ENCODE results near the gene NEU2.

Gene NEU2

GRCh38 chr2:233081232-233081730 lies 48.8 kb downstream of the NEU2 start:
- DNase-seq = no peak

DNA sequence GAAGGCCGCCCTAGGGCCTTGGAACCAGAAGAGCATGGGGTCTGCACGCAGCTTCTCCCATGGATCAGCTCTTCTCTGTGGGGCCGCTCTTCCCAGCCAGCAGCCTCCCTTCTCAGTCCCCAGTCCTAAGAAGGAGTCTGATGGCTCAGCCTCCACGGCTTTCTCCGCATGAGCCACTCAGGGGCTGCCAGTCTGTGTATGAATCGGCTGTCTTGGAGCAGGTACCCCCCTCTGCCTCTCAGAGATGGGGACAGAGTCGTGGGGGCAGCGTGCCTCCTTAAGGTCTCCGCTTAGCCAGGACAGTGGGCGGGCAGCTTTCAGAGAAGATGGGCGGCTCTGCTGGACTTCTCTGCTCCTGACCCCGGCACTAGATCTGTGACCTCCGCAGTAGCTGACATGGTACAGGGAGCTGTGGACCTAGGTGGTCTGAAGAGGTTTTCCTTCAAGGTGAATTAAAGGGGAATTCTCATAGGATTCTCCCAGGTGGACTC lies 49.3 kb downstream of the NEU2 start:
- DNase-seq = no peak

DNA sequence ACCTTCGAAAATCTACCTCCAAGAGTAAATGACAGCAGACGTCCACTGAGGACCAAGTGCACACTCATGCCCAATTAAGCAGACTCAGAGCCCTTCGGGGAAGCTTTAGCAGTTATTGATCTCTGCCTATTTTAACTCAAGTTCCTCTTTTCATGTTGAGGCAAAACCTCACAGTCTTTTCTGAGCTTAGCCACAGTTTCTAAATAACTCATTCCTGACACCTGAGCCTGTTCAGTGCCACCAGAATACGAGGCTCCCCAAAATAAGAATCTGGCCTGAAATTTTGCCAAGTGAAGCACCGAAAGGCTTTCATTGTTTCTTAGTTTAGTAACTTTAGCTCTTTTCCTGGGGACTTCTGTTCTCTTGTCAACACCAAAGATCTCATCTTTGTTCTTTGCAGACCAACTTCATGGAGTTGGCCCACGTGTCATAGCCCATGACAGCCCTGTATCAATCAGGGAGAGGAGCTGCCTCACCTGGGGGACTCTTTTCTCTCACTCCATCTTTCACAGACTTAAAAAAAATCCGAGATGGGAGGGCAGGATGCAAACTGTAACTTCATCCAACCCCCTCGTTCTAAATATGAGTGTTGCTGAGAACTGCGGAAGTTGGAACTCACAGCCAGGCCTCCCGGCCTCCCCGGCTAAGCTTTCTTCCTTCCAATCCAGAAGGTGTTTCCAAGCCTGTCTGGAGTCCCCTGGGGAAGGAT lies 49.9 kb downstream of the NEU2 start:
- DNase-seq = no peak

DNA sequence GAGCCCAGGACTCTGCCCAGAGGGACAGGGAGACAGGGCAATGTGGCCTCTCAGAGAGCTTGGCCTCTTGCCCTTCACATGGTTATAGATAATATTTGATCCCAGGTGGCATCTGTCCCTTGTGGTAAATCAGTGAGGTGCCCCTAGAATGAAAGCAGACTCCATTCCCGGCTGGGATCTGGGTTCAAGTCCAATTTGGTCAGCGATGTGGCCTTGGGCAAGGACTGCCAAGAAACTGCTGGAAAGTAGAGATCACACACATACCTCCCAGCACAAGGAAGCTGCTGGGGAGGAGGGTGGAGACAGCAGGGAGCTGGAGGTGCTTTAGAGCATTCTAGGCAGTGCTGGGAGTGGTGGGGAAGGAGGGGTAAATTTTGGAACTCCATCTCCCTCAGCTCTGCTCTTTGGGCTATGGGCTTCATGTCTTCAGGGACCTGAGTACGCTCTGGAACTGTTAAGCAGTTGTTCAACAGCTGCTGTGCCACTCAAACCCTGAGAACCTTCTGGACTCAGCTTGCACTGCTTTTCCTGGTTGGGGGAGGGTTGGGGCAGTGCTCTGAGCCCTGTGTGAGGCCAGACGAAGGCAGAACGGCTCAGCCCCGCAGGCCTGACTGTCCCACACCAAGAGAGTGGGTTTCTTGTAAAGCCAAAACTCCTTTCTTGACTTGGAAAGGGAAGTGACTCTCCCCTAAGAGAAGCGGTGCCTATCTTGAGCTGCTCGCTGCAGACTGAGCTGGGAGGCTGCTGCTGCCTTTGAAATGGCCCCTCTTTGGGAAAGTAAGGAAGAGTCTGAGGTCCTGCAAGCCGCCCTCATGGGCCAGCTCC lies 50.7 kb downstream of the NEU2 start:
- DNase-seq = no peak

DNA sequence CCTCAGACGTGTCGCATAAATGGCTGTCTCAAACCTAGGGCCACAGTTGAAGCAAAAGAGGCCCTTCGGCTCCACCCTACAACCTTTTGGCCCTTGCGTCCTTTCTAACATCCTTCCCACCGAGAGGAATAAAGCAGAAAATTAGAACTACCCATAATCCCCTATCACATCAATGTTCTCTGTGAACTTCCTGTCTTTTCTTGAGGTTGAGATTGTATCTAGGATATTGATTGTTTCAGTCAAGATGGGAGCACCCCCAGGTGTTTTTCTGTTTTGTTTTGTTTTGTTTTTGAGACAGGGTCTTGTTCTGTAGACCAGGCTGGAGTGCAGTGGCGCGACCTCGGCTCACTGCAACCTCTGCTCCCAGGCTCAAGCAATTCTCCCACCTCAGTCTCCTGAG lies 51.3 kb downstream of the NEU2 start:
- no peak for DNase-seq

- DNase-seq = no peak
Observed at GRCh38 chr2:233084488-233084887, 52.0 kb downstream of the NEU2 start.

Data from activated T-cell treated with anti-CD3 and anti-CD28 coated beads for 4 hours (primary cell).